OCI-LY7 (cell line): ENCODE data around the gene DCAF4.

Experiments used
- CTCF ChIP-seq: fragments of 200-600 bp; sonication (generic); conservative IDR thresholded peaks from 2 replicates; pipeline ENCODE4 v1.5.1; 2014; ENCODE audit warnings: mild to moderate bottlenecking, antibody characterized with exemption, low read length, moderate library complexity, mixed read lengths
- EZH2phosphoT487 ChIP-seq: fragments of 200-600 bp; sonication (generic); IDR thresholded peaks from 2 replicates; pipeline ENCODE4 v1.6.1; 2018; ENCODE audit warnings: low read depth, borderline replicate concordance, mild to moderate bottlenecking, mixed run types, antibody characterized with exemption, low read length, moderate library complexity, mixed read lengths

GRCh38 chr14:73003681-73004080, 77.4 kb downstream of the DCAF4 start:
- TF ChIP-seq CTCF (no peak), EZH2phosphoT487 (no peak)
